Mesodermal cell (in vitro differentiated cells): ENCODE results near the gene MPG.
A peak's percentile ranks its signal among the peaks of the same experiment; 100 is the strongest.

Experiments used
- H3K27ac ChIP-seq: 2 replicates; pipeline ENCODE4 v1.7.0; 2013; ENCODE audit warnings: mild to moderate bottlenecking, low read depth, low read length, moderate library complexity; ENCODE audit not compliant: severe bottlenecking
- H3K36me3 ChIP-seq: 2 replicates; pipeline ENCODE4 v1.7.1; 2013; ENCODE audit warnings: mild to moderate bottlenecking, low read length, moderate library complexity; ENCODE audit not compliant: control insufficient read depth, insufficient read depth
- H3K4me1 ChIP-seq: one replicate; pipeline ENCODE4 v1.7.1; 2013; ENCODE audit warnings: mild to moderate bottlenecking, low read length; ENCODE audit not compliant: insufficient read depth, control insufficient read depth, poor library complexity, severe bottlenecking
- H3K4me3 ChIP-seq: 2 replicates; pipeline ENCODE4 v1.7.0; 2013; ENCODE audit warnings: low read length, control low read depth, mild to moderate bottlenecking; ENCODE audit not compliant: insufficient read depth, poor library complexity, severe bottlenecking; ENCODE audit errors: extremely low read depth
- H3K9me3 ChIP-seq: 2 replicates; pipeline ENCODE4 v1.7.1; 2013; ENCODE audit warnings: mild to moderate bottlenecking, low read length, moderate library complexity; ENCODE audit not compliant: control insufficient read depth
- WGBS, 2 experiments: methylation state at CpG; one replicate each; pipeline ENCODE4 v1.1.5; 2013; ENCODE audit warnings: missing lambda C conversion rate in 2 of 2; ENCODE audit not compliant: insufficient coverage in 2 of 2; 5-methylcytosine and 5-hydroxymethylcytosine counted together

MPG gene

GRCh38 chr16:85865-86264, 7.8 kb downstream of the MPG start:
- peaks cover 12% of the 10 kb centered on the region for H3K4me1 ChIP-seq
- peaks cover 57% of the 10 kb centered on the region for H3K36me3 ChIP-seq
- no peak overlapping the region for H3K4me3 ChIP-seq
- WGBS, 2 experiments, result 88 to 98% methylated on average over 9 of the region's 9 CpGs
- H3K9me3 ChIP-seq, result no peaks in the 10 kb centered on the region
- no peak overlapping the region for H3K27ac ChIP-seq

GRCh38 chr16:86483-86952, 8.5 kb downstream of the MPG start:
- no peak overlapping the region for H3K27ac ChIP-seq
- H3K36me3 ChIP-seq, result peaks cover 55% of the 10 kb centered on the region
- WGBS, 2 experiments, result 94 to 98% methylated on average over 21 to 23 of the region's 23 CpGs

GRCh38 chr16:88613-89012, 10.6 kb downstream of the MPG start:
- WGBS, 2 experiments, result 93% methylated on average over 10 to 14 of the region's 14 CpGs
- Histone ChIP-seq H3K27ac (no peak overlapping the region), H3K4me1 (peaks cover 12% of the 10 kb centered on the region), H3K9me3 (no peaks in the 10 kb centered on the region), H3K4me3 (no peak overlapping the region), H3K36me3 (peaks cover 62% of the 10 kb centered on the region)

More at GRCh38 chr16:86483-86952, 8.5 kb downstream of the MPG start:
- H3K4me3 ChIP-seq, result no peak overlapping the region
- H3K4me1 ChIP-seq, result peaks cover 12% of the 10 kb centered on the region
- no peaks in the 10 kb centered on the region for H3K9me3 ChIP-seq

- peaks cover 68% of the 10 kb centered on the region for H3K36me3 ChIP-seq
- whole genome bisulfite sequencing, 2 experiments, result 95 to 96% methylated on average over 26 to 27 of the region's 30 CpGs
- H3K27ac ChIP-seq, result no peak overlapping the region
- H3K9me3 ChIP-seq, result no peaks in the 10 kb centered on the region
- H3K4me1 ChIP-seq, result peaks cover 10% of the 10 kb centered on the region
- no peak overlapping the region for H3K4me3 ChIP-seq
These were observed 11.6 kb downstream of the MPG start for GRCh38 chr16:89391-90302.

GRCh38 chr16:91484-91883, 13.5 kb downstream of the MPG start:
- H3K9me3 ChIP-seq, result no peaks in the 10 kb centered on the region
- peaks cover 6% of the 10 kb centered on the region for H3K4me1 ChIP-seq
- peaks cover 49% of the 10 kb centered on the region for H3K36me3 ChIP-seq
- 91 to 94% methylated on average over 9 of the region's 9 CpGs for WGBS, 2 experiments
- no peak overlapping the region for H3K4me3 ChIP-seq
- no peak overlapping the region for H3K27ac ChIP-seq

- H3K9me3 ChIP-seq, result no peaks in the 10 kb centered on the region
- peaks cover 6% of the 10 kb centered on the region for H3K4me1 ChIP-seq
- H3K36me3 ChIP-seq, result peaks cover 37% of the 10 kb centered on the region
- 91 to 96% methylated on average over 14 to 15 of the region's 15 CpGs for WGBS, 2 experiments
- no peak overlapping the region for H3K27ac ChIP-seq
- H3K4me3 ChIP-seq, result no peak overlapping the region
These were observed 14.7 kb downstream of the MPG start for GRCh38 chr16:92431-93339.

GRCh38 chr16:94918-95265, 16.9 kb downstream of the MPG start:
- H3K4me1 ChIP-seq, result peaks cover 9% of the 10 kb centered on the region
- H3K4me3 ChIP-seq, result no peak overlapping the region
- no peaks in the 10 kb centered on the region for H3K9me3 ChIP-seq
- no peak overlapping the region for H3K27ac ChIP-seq
- 93 to 100% methylated on average over 4 to 5 of the region's 5 CpGs for WGBS, 2 experiments
- H3K36me3 ChIP-seq, result peaks cover 22% of the 10 kb centered on the region

GRCh38 chr16:96935-97381, 18.9 kb downstream of the MPG start:
- 9 to 15% methylated on average over 10 of the region's 11 CpGs for WGBS, 2 experiments
- H3K9me3 ChIP-seq, result no peaks in the 10 kb centered on the region
- H3K4me3 ChIP-seq, result no peak overlapping the region
- peaks cover 18% of the 10 kb centered on the region for H3K36me3 ChIP-seq
- no peak overlapping the region for H3K27ac ChIP-seq
- peaks cover 9% of the 10 kb centered on the region for H3K4me1 ChIP-seq

GRCh38 chr16:97822-98221, 19.8 kb downstream of the MPG start:
- WGBS, 2 experiments, result 92 to 93% methylated on average over 6 of the region's 8 CpGs
- H3K4me3 ChIP-seq, result no peak overlapping the region
- H3K27ac ChIP-seq, result peak overlapping the region; percentile 29
- H3K36me3 ChIP-seq, result peaks cover 18% of the 10 kb centered on the region
- no peaks in the 10 kb centered on the region for H3K9me3 ChIP-seq
- H3K4me1 ChIP-seq, result peaks cover 9% of the 10 kb centered on the region

GRCh38 chr16:100989-101388, 23.0 kb downstream of the MPG start:
- 83 to 86% methylated on average over 5 of the region's 5 CpGs for WGBS, 2 experiments
- Histone ChIP-seq H3K4me1 (peaks cover 4% of the 10 kb centered on the region), H3K27ac (no peak overlapping the region)

More at GRCh38 chr16:100989-101388, 23.0 kb downstream of the MPG start:
- H3K36me3 ChIP-seq, result peaks cover 15% of the 10 kb centered on the region
- no peaks in the 10 kb centered on the region for H3K9me3 ChIP-seq
- H3K4me3 ChIP-seq, result no peak overlapping the region
